OCI-LY7 (cell line): ENCODE measurements around the gene SPINK4. TPM values are rescaled to one million over a fixed set of nuclear protein-coding genes. Genes with fewer than 3 reads are reported as not detected.

Experiments
- BruUV-seq: library from RNA; stranded (reverse); fragments of 400-500 nt; replicated peaks from 2 replicates; lab custom pipeline; 2021; lab: Mats Ljungman, UMichigan
- CTCF ChIA-PET: fragments of 300-600 bp; sonication (Branson Sonifier 250); formaldehyde crosslinking; loops from one replicate; lab custom pipeline; 2022; ENCODE audit warnings: antibody characterized with exemption; ENCODE audit not compliant: unreplicated experiment; lab: Charles Lee
- POLR2A ChIA-PET: fragments of 300-600 bp; sonication (Branson Sonifier 250); formaldehyde crosslinking; loops from one replicate; lab custom pipeline; 2022; ENCODE audit warnings: antibody characterized with exemption; lab: Charles Lee
- DNase-seq: peaks from one replicate; pipeline ENCODE4 v3.0.0-alpha.2; 2015; ENCODE audit warnings: low spot score
- H2AFZ ChIP-seq: fragments of 200-600 bp; sonication (generic), shearing (Covaris generic); 2 replicates; pipeline ENCODE4 v1.6.1; 2014; ENCODE audit warnings: mild to moderate bottlenecking, antibody characterized with exemption, low read length, moderate library complexity
- H3K27ac ChIP-seq: fragments of 200-600 bp; sonication (generic); 2 replicates; pipeline ENCODE4 v1.5.1; 2014; ENCODE audit warnings: mixed run types, low read depth, mild to moderate bottlenecking, moderate library complexity, low read length, inconsistent platforms; ENCODE audit not compliant: poor library complexity, severe bottlenecking
- H3K36me3 ChIP-seq: fragments of 200-600 bp; sonication (generic); 2 replicates; pipeline ENCODE4 v1.6.1; 2014; ENCODE audit warnings: mild to moderate bottlenecking, antibody characterized with exemption, low read length, moderate library complexity, mixed read lengths; ENCODE audit not compliant: insufficient read depth
- H3K4me1 ChIP-seq: fragments of 200-600 bp; sonication (generic); 2 replicates; pipeline ENCODE4 v1.5.1; 2014; ENCODE audit warnings: mild to moderate bottlenecking, low read length; ENCODE audit not compliant: insufficient read depth, poor library complexity, severe bottlenecking
- H3K4me2 ChIP-seq: fragments of 200-600 bp; sonication (generic); 2 replicates; pipeline ENCODE4 v1.6.1; 2014; ENCODE audit warnings: mild to moderate bottlenecking, low read length
- H3K4me3 ChIP-seq: fragments of 200-600 bp; sonication (generic); 2 replicates; pipeline ENCODE4 v1.5.1; 2014; ENCODE audit warnings: mild to moderate bottlenecking, low read depth, low read length; ENCODE audit not compliant: poor library complexity, severe bottlenecking
- H3K79me2 ChIP-seq: fragments of 200-600 bp; sonication (generic); 2 replicates; pipeline ENCODE4 v1.6.1; 2016; ENCODE audit warnings: low read depth, mild to moderate bottlenecking, low read length, moderate library complexity, mixed read lengths; ENCODE audit not compliant: insufficient read depth
- H3K9me2 ChIP-seq: fragments of 200-600 bp; sonication (generic); 2 replicates; pipeline ENCODE4 v1.6.1; 2016; ENCODE audit warnings: mild to moderate bottlenecking, low read length, mixed read lengths; ENCODE audit not compliant: insufficient read depth
- H3K9me3 ChIP-seq: fragments of 200-600 bp; sonication (generic); 2 replicates; pipeline ENCODE4 v1.6.1; 2014; ENCODE audit warnings: mild to moderate bottlenecking, mixed run types, low read length, mixed read lengths
- H4K20me1 ChIP-seq: fragments of 200-600 bp; sonication (generic); 2 replicates; pipeline ENCODE4 v1.6.1; 2014; ENCODE audit warnings: mild to moderate bottlenecking, antibody characterized with exemption, low read length, moderate library complexity, mixed read lengths; ENCODE audit not compliant: insufficient read depth
- CTCF ChIP-seq: fragments of 200-600 bp; sonication (generic); conservative IDR thresholded peaks from 2 replicates; pipeline ENCODE4 v1.5.1; 2014; ENCODE audit warnings: mild to moderate bottlenecking, antibody characterized with exemption, low read length, moderate library complexity, mixed read lengths
- EZH2phosphoT487 ChIP-seq: fragments of 200-600 bp; sonication (generic); IDR thresholded peaks from 2 replicates; pipeline ENCODE4 v1.6.1; 2018; ENCODE audit warnings: low read depth, borderline replicate concordance, mild to moderate bottlenecking, mixed run types, antibody characterized with exemption, low read length, moderate library complexity, mixed read lengths
- intact Hi-C: fragments of 100-400 bp; cut with micrococcal nuclease; formaldehyde crosslinking; loops from one replicate; pipeline ENCODE4 v1.10.0; 2022; ENCODE audit not compliant: unreplicated experiment
- total RNA-seq, 2 experiments: library from RNA; depleted of rRNA in 1 of 2; stranded (reverse); fragments of >200 nt in 1 of 2; shearing (Covaris generic) in 1 of 2; gene quantifications; 2 replicates each; pipeline ENCODE4 v1.2.3, GENCODE V29; 2014 to 2022

SPINK4 gene
- total RNA-seq, 2 experiments from 2014 or later, result not detected

GRCh38 chr9:33233626-33234342, 6.2 kb upstream of the SPINK4 start:
- no TSS peak for BruUV-seq
- H3K4me1 ChIP-seq, result peaks cover 3% of the 10 kb centered on the region
- CTCF ChIA-PET, result interaction anchor here (0.9 kb wide), 1 partner anchor 53 kb away, joined by 3 read pairs; no protein-coding TSS in a partner anchor
- no peaks in the 10 kb centered on the region for H3K9me2 ChIP-seq
- no peaks in the 10 kb centered on the region for H3K36me3 ChIP-seq
- intact Hi-C loops, result no loop called here
- H3K79me2 ChIP-seq, result no peaks in the 10 kb centered on the region
- H3K9me3 ChIP-seq, result no peaks in the 10 kb centered on the region
- H3K4me3 ChIP-seq, result no peak overlapping the region
- no peak for TF ChIP-seq CTCF
- no peak for TF ChIP-seq EZH2phosphoT487
- DNase-seq, result no peak
- H4K20me1 ChIP-seq, result no peaks in the 10 kb centered on the region
- no peak overlapping the region for H3K4me2 ChIP-seq
- no peak overlapping the region for H2AFZ ChIP-seq
- POLR2A ChIA-PET, result interaction anchor here (0.5 to 1.0 kb wide), 2 partner anchors 75 to 154 kb away, joined by 3 read pairs; no protein-coding TSS in a partner anchor
- H3K27ac ChIP-seq, result no peak overlapping the region

DNA sequence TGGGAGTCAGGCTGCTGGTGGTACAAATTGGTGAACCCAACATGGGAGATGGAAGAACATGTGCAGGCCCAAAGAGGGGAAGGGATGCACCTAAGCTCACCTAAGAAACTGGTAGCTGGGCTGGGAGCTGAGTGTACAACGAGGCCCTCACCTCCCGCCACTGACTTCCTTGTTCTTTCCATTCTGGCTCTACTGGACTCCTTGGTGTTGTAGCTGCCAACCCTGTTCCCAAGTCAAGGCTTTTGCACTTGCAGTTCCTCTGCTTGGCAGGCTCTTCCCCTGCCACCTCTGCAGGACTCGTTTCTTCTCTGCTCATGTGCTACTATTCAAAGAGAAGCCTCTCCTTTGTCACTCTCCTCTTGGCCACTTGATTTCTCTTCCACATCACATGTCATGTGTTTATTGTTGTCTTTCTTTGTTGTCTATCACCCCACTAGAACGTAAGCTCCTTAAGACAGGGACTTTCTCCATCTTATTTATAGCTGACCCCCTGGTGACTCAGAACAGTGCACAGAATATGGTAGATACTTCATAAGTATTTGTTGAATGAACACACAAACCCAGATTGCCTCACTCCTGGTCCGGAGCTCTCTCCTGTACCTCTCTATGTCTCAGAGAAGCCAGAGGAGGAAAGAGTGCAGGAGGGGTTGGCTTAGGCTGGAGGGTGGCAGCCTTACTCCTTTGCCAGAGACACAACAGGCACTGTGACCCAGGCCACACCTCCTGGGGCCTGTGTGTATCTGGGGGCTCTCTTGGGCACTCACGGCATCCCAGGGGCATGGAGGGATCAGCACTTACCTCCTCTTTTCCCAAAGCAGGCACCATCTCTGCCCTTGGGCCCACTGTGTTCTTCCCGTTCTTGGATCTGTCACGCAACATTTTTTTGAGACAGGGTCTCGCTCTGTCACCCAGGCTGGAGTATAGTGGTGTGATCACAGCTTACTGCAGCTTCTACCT, 5.2 kb upstream of the SPINK4 start:
- Histone ChIP-seq H3K27ac (no peak overlapping the region), H3K4me1 (no peaks in the 10 kb centered on the region), H3K4me3 (no peak overlapping the region), H3K36me3 (no peaks in the 10 kb centered on the region), H2AFZ (no peak overlapping the region), H3K79me2 (no peaks in the 10 kb centered on the region), H3K9me3 (no peaks in the 10 kb centered on the region), H4K20me1 (no peaks in the 10 kb centered on the region), H3K4me2 (no peak overlapping the region), H3K9me2 (no peaks in the 10 kb centered on the region)
- BruUV-seq, result no TSS peak
- ChIA-PET POLR2A (interaction anchor here (1.0 to 1.6 kb wide), 2 partner anchors 8 to 76 kb away, joined by 3 to 4 read pairs; no protein-coding TSS in a partner anchor), CTCF (interaction anchor here (0.9 kb wide), 1 partner anchor 14 kb away, joined by 4 read pairs; no protein-coding TSS in a partner anchor)
- intact Hi-C loops, result no loop called here
- DNase-seq, result no peak
- TF ChIP-seq EZH2phosphoT487 (no peak), CTCF (no peak)
